ENCODE results near the gene DBF4.
"Not testable (repeated sequence)": the region's sequence is repeated elsewhere in the genome, so short reads cannot be mapped to it uniquely, and the experiment has no call there.

The DBF4 gene, protein sequence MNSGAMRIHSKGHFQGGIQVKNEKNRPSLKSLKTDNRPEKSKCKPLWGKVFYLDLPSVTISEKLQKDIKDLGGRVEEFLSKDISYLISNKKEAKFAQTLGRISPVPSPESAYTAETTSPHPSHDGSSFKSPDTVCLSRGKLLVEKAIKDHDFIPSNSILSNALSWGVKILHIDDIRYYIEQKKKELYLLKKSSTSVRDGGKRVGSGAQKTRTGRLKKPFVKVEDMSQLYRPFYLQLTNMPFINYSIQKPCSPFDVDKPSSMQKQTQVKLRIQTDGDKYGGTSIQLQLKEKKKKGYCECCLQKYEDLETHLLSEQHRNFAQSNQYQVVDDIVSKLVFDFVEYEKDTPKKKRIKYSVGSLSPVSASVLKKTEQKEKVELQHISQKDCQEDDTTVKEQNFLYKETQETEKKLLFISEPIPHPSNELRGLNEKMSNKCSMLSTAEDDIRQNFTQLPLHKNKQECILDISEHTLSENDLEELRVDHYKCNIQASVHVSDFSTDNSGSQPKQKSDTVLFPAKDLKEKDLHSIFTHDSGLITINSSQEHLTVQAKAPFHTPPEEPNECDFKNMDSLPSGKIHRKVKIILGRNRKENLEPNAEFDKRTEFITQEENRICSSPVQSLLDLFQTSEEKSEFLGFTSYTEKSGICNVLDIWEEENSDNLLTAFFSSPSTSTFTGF

DNA sequence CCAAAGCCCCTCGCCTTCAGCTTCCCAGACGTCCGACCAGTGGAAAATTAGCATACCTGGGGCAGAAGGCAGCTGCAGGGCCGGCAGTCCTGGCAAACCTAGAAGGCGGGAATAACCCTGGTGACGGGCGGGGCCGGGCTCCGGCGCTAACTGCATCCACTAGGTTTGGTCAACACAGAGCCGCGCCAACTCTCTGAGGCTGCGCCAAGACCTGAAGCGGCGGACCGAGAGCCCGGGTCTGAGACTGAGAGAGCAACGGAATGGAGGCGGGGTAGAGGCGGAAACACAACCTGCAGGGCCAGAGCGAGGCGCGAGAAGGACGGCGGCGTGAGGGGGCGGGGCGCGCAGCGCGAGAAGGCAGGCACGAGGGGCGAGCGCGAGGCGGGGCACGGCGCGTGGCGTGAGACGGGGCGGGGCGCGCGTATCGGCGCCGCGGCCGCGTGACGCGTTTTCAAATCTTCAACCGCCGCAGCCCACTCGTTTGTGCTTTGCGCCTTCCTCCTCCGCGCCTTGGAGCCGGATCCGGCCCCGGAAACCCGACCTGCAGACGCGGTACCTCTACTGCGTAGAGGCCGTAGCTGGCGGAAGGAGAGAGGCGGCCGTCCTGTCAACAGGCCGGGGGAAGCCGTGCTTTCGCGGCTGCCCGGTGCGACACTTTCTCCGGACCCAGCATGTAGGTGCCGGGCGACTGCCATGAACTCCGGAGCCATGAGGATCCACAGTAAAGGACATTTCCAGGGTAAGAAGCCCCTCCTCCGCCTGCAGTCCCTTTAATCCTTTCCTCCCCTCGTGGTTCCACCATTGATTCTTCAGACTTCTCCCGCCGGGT, at the start of gene DBF4, which contains the start of gene SLC25A40:
DBF4 (plus strand) TSS at position 454 of the 829 bp plus-strand sequence; CDS start at position 694, 240 bp downstream.
SLC25A40 (minus strand) TSS at position 321 of the 829 bp plus-strand sequence. CDS start 17,633 bp downstream, outside the sequence.
- peak within 1 kb of the TSS; percentile 81 for H3K4me3 ChIP-seq (replicated peaks; ENCODE audit: low read depth, low read length)
- DNase-seq (ENCODE audit: low read depth), result peak; percentile 94
- TF ChIP-seq, protein P1, sequence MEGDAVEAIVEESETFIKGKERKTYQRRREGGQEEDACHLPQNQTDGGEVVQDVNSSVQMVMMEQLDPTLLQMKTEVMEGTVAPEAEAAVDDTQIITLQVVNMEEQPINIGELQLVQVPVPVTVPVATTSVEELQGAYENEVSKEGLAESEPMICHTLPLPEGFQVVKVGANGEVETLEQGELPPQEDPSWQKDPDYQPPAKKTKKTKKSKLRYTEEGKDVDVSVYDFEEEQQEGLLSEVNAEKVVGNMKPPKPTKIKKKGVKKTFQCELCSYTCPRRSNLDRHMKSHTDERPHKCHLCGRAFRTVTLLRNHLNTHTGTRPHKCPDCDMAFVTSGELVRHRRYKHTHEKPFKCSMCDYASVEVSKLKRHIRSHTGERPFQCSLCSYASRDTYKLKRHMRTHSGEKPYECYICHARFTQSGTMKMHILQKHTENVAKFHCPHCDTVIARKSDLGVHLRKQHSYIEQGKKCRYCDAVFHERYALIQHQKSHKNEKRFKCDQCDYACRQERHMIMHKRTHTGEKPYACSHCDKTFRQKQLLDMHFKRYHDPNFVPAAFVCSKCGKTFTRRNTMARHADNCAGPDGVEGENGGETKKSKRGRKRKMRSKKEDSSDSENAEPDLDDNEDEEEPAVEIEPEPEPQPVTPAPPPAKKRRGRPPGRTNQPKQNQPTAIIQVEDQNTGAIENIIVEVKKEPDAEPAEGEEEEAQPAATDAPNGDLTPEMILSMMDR (IDR thresholded peaks at IDR 0.05; ENCODE audit: low read length, missing control alignments), result no peak

DNA sequence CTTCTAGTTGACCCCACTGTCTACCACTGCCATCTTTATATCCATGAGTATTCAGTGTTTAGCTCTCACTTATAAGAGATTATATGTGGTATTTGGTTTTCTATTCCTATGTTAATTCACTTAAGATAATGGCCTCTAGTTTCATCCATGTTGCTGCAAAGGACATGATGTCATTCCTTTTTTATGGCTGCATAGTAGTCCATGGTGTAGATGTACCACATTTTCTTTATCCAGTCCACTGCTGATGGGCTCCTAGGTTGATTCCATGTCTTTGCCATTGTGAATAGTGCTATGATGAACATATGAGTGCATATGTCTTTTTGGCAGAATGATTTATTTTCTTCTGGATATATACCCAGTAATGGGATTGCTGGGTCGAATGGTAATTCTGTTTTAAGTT, 47.9 kb upstream of the DBF4 start:
- not testable (repeated sequence) for DNase-seq (ENCODE audit: low read depth); H3K4me3 ChIP-seq (replicated peaks; ENCODE audit: low read depth, low read length)

DNA sequence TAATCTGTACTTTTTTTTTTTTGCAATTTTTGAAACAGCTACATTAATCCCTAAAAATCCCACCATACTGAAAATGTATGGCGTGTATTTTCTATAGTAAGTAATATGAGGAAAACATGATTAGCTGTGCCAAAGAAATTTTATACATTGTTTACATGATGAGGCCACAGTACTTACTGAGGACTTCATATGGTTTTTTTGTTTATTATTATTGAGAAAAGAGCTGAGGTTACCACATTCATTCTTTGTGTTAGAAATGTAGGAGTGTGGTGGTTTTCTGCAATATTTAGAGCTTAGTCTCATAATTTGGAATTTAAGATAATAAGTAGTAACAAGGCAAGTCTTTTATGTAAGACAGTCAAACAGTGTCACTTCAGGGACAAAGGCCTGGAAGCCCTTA, 45.2 kb upstream of the DBF4 start:
- DNase-seq (ENCODE audit: low read depth), result no peak
- H3K4me3 ChIP-seq (replicated peaks; ENCODE audit: low read depth, low read length), result no peak overlapping the region
- TF ChIP-seq, protein P1 (IDR thresholded peaks at IDR 0.05; ENCODE audit: low read length, missing control alignments), result no peak

DNA sequence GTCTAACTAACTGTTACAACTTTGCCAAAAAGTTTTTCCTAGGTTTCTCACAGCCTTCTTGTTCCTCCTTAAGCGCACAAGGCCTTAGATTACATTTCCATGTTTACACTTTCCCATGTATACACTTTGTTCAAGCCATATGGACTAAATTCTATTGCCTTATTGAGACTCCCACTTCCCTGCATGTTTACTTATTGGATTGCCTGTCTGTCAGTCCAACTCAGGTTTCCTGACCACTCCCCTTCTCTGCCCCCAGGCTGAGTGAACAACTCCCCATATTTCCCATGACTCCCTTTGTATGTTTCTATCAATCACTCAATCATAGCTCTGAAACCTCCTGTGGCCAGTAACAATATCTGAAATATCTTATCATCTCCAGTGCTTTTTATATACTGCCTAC, 43.2 kb upstream of the DBF4 start:
- TF ChIP-seq, protein P1 (IDR thresholded peaks at IDR 0.05; ENCODE audit: low read length, missing control alignments), result no peak
- DNase-seq (ENCODE audit: low read depth), result no peak

DNA sequence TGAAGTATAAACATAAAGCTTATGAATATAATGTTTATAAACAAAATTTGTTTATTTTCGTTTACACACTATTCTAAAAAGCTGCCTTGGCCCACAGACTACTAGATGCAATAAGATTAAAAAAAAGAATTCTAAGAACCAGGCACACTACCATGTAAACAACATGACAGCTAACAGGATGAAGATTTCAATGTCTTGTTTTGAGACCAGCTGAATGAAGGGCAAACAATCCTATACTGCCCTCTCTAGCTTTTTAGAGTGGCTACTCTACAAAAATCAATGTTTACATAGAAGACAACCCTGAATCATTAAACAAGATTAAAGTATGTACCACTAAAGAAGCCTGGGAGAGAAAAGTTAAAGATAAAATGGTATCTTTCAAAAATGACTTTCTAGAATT, 38.7 kb upstream of the DBF4 start:
- DNase-seq (ENCODE audit: low read depth), result no peak
- H3K4me3 ChIP-seq (replicated peaks; ENCODE audit: low read depth, low read length), result no peak overlapping the region
- TF ChIP-seq, protein P1 (IDR thresholded peaks at IDR 0.05; ENCODE audit: low read length, missing control alignments), result no peak

More for the DNA sequence above, 43.2 kb upstream of the DBF4 start:
- H3K4me3 ChIP-seq (replicated peaks; ENCODE audit: low read depth, low read length), result no peak overlapping the region

DNA sequence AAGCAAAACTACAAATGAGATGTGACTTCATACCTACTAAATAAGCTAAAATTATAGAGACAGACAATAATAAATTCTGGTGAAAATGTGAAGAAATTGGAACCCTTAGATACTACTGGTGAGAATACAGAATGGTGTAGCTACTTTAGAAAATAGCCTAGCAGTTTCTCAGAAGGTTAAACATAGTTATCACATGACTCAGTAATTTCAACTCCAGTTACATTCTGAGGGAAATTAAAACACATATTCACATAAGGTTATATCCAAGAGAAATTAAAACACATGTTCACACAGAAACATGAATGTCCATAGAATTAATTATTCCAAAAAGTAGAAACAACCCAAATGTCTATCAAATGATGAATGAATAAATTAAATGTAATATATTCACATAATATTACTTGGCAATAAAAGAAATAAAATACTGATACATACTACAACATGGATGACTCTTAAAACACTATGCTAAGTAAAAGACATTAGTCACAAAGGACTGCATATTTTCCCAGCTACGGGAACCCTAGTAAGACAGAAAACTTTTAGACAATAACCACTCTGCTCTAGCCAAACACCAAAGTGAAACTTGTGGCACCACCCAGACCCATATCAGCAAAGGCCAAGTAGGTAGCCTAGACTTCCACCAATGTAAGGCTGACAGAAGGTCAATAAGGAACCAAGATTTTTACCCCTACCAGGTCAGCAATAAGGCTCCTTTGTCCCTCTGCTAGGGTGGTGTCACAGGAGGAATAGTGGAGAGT, 25.3 kb upstream of the DBF4 start:
- TF ChIP-seq, protein P1 (IDR thresholded peaks at IDR 0.05; ENCODE audit: low read length, missing control alignments), result no peak
- DNase-seq (ENCODE audit: low read depth), result no peak
- H3K4me3 ChIP-seq (replicated peaks; ENCODE audit: low read depth, low read length), result no peak overlapping the region
